A549 (cell line): ENCODE measurements around the gene PCARE. TPM values are rescaled to one million over a fixed set of nuclear protein-coding genes. Genes with fewer than 3 reads are reported as not detected.

Experiments
- ATAC-seq, 2 experiments: fragments of 200-7000 bp in 1 of 2; fragments of >200 bp in 1 of 2; cut with Nextera tagmentation in 1 of 2; cut with Tn5 transposase in 1 of 2; 3 replicates each; pipeline versions ENCODE4 v1.8.0 to v1.9.1; 2018 to 2020; ENCODE audit warnings: mild to moderate bottlenecking in 1 of 2, moderate library complexity in 1 of 2
- CTCF ChIA-PET: fragments of 300-600 bp; sonication (Branson Sonifier 250); formaldehyde crosslinking; extraction: SDS; loops from one replicate; lab custom pipeline; 2021; ENCODE audit warnings: antibody characterized with exemption, inconsistent platforms; lab: Yijun Ruan, JAX
- POLR2A ChIA-PET: fragments of 350-600 bp; formaldehyde crosslinking; extraction: SDS; loops from one replicate; lab custom pipeline; 2021; ENCODE audit warnings: antibody characterized with exemption, inconsistent platforms; lab: Yijun Ruan, JAX
- DNase-seq, 2 experiments: peaks; one replicate each; pipeline versions ENCODE4 v3.0.0 to v3.0.0-alpha.2; 2011 to 2016; ENCODE audit warnings: low read depth in 1 of 2, low spot score in 1 of 2
- FAIRE-seq: peaks from 2 replicates; lab custom pipeline; 2011; peaks lifted over from hg19 to GRCh38; lab: Jason Lieb, UNC
- H3K27ac ChIP-seq, 2 experiments: fragments of >200 bp; sonication (Bioruptor Twin); formaldehyde crosslinking; 3 replicates each; pipeline ENCODE4 v1.5.1; 2016 to 2017
- H3K4me1 ChIP-seq: fragments of >200 bp; sonication (Bioruptor Twin); formaldehyde crosslinking; 3 replicates; pipeline ENCODE4 v1.6.1; 2016
- H3K4me2 ChIP-seq: fragments of >200 bp; sonication (Bioruptor Twin); formaldehyde crosslinking; 3 replicates; pipeline ENCODE4 v1.6.1; 2016
- H3K4me3 ChIP-seq: fragments of >200 bp; sonication (Bioruptor Twin); formaldehyde crosslinking; 3 replicates; pipeline ENCODE4 v1.5.1; 2016
- H3K9me3 ChIP-seq: fragments of >200 bp; sonication (Bioruptor Twin); formaldehyde crosslinking; 3 replicates; pipeline ENCODE4 v1.6.1; 2016
- BHLHE40 ChIP-seq: IDR thresholded peaks from 2 replicates; pipeline ENCODE4 v1.6.1; 2012; ENCODE audit warnings: low read depth, low read length, inconsistent platforms
- CBX8 ChIP-seq: fragments of 200-600 bp; sonication (generic); IDR thresholded peaks from 2 replicates; pipeline ENCODE4 v1.6.1; 2016
- CEBPB ChIP-seq, 2 experiments: fragments of >200 bp in 1 of 2; sonication (Bioruptor Twin) in 1 of 2; formaldehyde crosslinking in 1 of 2; IDR thresholded peaks; 2 replicates each; pipeline ENCODE4 v1.6.1; 2012 to 2016
- E2F6 ChIP-seq: IDR thresholded peaks from 2 replicates; pipeline ENCODE4 v1.6.1; 2012; ENCODE audit warnings: low read depth, borderline replicate concordance
- HDAC2 ChIP-seq: fragments of 200-600 bp; sonication (generic); IDR thresholded peaks from 2 replicates; pipeline ENCODE4 v1.6.1; 2016
- HOXB13 ChIP-seq: fragments of 250-450 bp; sonication (Bioruptor Pico); IDR thresholded peaks from 2 replicates; pipeline ENCODE4 v1.5.0; 2020; ENCODE audit warnings: low read depth, mild to moderate bottlenecking, moderate library complexity
- HOXB5 ChIP-seq: fragments of 250-450 bp; sonication (Bioruptor Pico); IDR thresholded peaks from 2 replicates; pipeline ENCODE4 v1.5.0; 2020; ENCODE audit warnings: mild to moderate bottlenecking, moderate library complexity
- JUN ChIP-seq, 2 experiments: fragments of >200 bp; sonication (Bioruptor Twin); formaldehyde crosslinking; IDR thresholded peaks; 2 replicates in 1 of 2; 3 replicates in 1 of 2; pipeline ENCODE4 v1.6.1; 2016 to 2017
- JUNB ChIP-seq: fragments of >200 bp; sonication (Bioruptor Twin); formaldehyde crosslinking; IDR thresholded peaks from 2 replicates; pipeline ENCODE4 v1.6.1; 2016
- MAZ ChIP-seq: fragments of 150-350 bp; IDR thresholded peaks from 2 replicates; pipeline ENCODE4 v1.6.1; 2014; ENCODE audit warnings: antibody characterized with exemption, low read depth, low read length, borderline replicate concordance
- NPAS2 ChIP-seq: fragments of 250-450 bp; sonication (Bioruptor Pico); IDR thresholded peaks from 2 replicates; pipeline ENCODE4 v1.8.0; 2022; ENCODE audit warnings: mild to moderate bottlenecking, moderate library complexity, borderline replicate concordance
- PBX3 ChIP-seq: IDR thresholded peaks from 2 replicates; pipeline ENCODE4 v1.6.1; 2012
- POLR2A ChIP-seq: IDR thresholded peaks from 2 replicates; pipeline ENCODE4 v1.6.1; 2012; ENCODE audit warnings: mild to moderate bottlenecking, low read length
- RARB ChIP-seq: fragments of 250-450 bp; sonication (Bioruptor Pico); IDR thresholded peaks from 2 replicates; pipeline ENCODE4 v1.8.0; 2021; ENCODE audit warnings: mild to moderate bottlenecking, moderate library complexity
- RNF2 ChIP-seq: fragments of 200-600 bp; sonication (generic); IDR thresholded peaks from 2 replicates; pipeline ENCODE4 v1.6.1; 2016; ENCODE audit warnings: low read depth, mild to moderate bottlenecking, antibody characterized with exemption, moderate library complexity, borderline replicate concordance
- SMC3 ChIP-seq: fragments of >200 bp; sonication (Bioruptor Twin); formaldehyde crosslinking; IDR thresholded peaks from 3 replicates; pipeline ENCODE4 v1.6.1; 2018; ENCODE audit warnings: inconsistent platforms
- TFCP2L1 ChIP-seq: fragments of 250-450 bp; sonication (Bioruptor Pico); IDR thresholded peaks from 2 replicates; pipeline ENCODE4 v1.5.0; 2021; ENCODE audit warnings: mild to moderate bottlenecking
- ZNF302 ChIP-seq: fragments of 250-450 bp; sonication (Bioruptor Pico); IDR thresholded peaks from 2 replicates; pipeline ENCODE4 v1.9.0; 2021; ENCODE audit warnings: inconsistent platforms, mild to moderate bottlenecking, moderate library complexity
- ZSCAN20 ChIP-seq: fragments of 250-450 bp; sonication (Bioruptor Pico); IDR thresholded peaks from 2 replicates; pipeline ENCODE4 v1.8.0; 2022; ENCODE audit warnings: mild to moderate bottlenecking, moderate library complexity
- WGBS: methylation state at CpG from one replicate; pipeline ENCODE4 v1.1.6; 2017; ENCODE audit errors: missing lambda C conversion rate; 5-methylcytosine and 5-hydroxymethylcytosine counted together
- polyA plus RNA-seq, 4 experiments: library from polyadenylated mRNA; depleted of rRNA in 3 of 4; stranded (reverse); fragments of >200 nt; fragmentation: RNase III in 1 of 4; extraction: RNeasy Plus Mini Kit Qiagen cat#74134 plus additional on column Dnase treatment in 1 of 4; gene quantifications; 2 replicates in 3 of 4; 3 replicates in 1 of 4; pipeline ENCODE4 v1.2.3, GENCODE V29; 2011 to 2017
- TF ChIP-seq, protein P1 (sequence below): fragments of 150-350 bp; IDR thresholded peaks from 2 replicates; pipeline ENCODE4 v1.6.1; 2014; ENCODE audit warnings: low read depth, mild to moderate bottlenecking, low read length
- TF ChIP-seq, protein P2 (sequence below): fragments of >200 bp; sonication (Bioruptor Twin); formaldehyde crosslinking; IDR thresholded peaks from 3 replicates; pipeline ENCODE4 v1.6.1; 2016
- TF ChIP-seq, protein P3 (sequence below): fragments of 250-450 bp; sonication (Bioruptor Pico); IDR thresholded peaks from 2 replicates; pipeline ENCODE4 v1.5.0; 2020; ENCODE audit warnings: low read depth, mild to moderate bottlenecking, moderate library complexity
- TF ChIP-seq, protein P4 (sequence below): IDR thresholded peaks from 2 replicates; pipeline ENCODE4 v1.6.1; 2012

PCARE gene
- polyA plus RNA-seq, 2 of the 4 experiments (the other 2 are of a cell fraction) = not detected

DNA sequence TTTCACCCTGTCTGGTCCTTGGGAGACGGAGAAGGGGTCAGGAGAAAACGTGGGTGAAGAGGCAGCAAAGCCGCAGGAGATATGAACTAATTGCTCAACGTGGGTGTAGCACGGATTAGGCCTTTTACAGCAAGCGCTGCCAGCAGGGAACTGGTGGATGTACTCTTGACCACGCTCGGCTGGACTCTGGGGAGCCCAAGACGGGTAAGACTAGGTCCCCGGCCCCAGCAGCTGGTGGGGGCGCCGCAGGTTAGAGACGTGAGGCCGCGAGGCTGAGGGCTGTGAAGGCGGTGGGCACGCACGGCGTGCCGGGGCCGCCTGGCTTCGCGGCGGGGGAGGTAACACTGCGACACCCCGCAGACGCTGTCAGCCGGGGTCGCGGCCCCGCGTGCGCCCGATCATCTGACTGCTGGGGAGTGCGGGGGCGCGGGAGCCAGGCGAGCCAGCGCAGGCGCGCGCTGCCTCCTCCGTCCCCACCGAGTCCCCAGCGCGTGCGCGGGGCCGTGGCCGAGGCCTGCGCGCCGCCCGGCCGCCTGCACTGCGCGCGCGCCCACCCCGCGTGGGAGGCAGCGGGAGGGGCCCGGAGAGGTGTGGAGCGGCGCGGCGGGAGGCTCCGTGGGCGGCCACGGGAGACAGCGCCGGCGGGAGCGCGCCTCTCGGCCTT lies 40.8 kb upstream of the PCARE start, which contains the start of gene CLIP4:
TSS of gene CLIP4 (plus strand) at position 470 of the 664 bp plus-strand sequence. CDS start 5,974 bp downstream, outside the sequence.
- H3K4me2 ChIP-seq = peak within 1 kb of the TSS; percentile 83
- no peaks in the 10 kb centered on the region for H3K9me3 ChIP-seq
- H3K27ac ChIP-seq = peak within 1 kb of the TSS; percentile 98 to 99
- WGBS = 2% methylated on average over 46 of the region's 76 CpGs
- H3K4me1 ChIP-seq = peaks cover 74% of the 10 kb centered on the region
- CTCF ChIA-PET = interaction anchor here (6.5 kb wide), 1 partner anchor 9 kb away, joined by 36 read pairs; no protein-coding TSS in a partner anchor
- peak; percentile 59 to 64 for ATAC-seq
- POLR2A ChIA-PET = interaction anchor here (9.0 kb wide), 1 partner anchor 15 kb away, joined by 122 read pairs; no protein-coding TSS in a partner anchor
- peak within 1 kb of the TSS; percentile 79 for H3K4me3 ChIP-seq
- FAIRE-seq = no peak
- no peak for TF ChIP-seq ZNF302
- TF ChIP-seq, protein P1, sequence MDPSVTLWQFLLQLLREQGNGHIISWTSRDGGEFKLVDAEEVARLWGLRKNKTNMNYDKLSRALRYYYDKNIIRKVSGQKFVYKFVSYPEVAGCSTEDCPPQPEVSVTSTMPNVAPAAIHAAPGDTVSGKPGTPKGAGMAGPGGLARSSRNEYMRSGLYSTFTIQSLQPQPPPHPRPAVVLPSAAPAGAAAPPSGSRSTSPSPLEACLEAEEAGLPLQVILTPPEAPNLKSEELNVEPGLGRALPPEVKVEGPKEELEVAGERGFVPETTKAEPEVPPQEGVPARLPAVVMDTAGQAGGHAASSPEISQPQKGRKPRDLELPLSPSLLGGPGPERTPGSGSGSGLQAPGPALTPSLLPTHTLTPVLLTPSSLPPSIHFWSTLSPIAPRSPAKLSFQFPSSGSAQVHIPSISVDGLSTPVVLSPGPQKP = no peak
- peak; percentile 53; the same call in 1 of the 2 replicates for TF ChIP-seq HOXB13 (CRISPR knock-in tag)
- TF ChIP-seq, protein P2, sequence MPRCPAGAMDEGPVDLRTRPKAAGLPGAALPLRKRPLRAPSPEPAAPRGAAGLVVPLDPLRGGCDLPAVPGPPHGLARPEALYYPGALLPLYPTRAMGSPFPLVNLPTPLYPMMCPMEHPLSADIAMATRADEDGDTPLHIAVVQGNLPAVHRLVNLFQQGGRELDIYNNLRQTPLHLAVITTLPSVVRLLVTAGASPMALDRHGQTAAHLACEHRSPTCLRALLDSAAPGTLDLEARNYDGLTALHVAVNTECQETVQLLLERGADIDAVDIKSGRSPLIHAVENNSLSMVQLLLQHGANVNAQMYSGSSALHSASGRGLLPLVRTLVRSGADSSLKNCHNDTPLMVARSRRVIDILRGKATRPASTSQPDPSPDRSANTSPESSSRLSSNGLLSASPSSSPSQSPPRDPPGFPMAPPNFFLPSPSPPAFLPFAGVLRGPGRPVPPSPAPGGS = peak; percentile 55; the same call in 1 of the 3 replicates
- TF ChIP-seq NPAS2 (CRISPR knock-in tag) = 0 out of 2 replicates have a peak, but pooled peaks have one; percentile 17
- 0 out of 2 replicates have a peak, but pooled peaks have one; percentile 1 for TF ChIP-seq BHLHE40
- peak; percentile 49; the same call in 1 of the 2 replicates for TF ChIP-seq HDAC2
- peak; percentile 84 for TF ChIP-seq E2F6
- TF ChIP-seq, protein P3, sequence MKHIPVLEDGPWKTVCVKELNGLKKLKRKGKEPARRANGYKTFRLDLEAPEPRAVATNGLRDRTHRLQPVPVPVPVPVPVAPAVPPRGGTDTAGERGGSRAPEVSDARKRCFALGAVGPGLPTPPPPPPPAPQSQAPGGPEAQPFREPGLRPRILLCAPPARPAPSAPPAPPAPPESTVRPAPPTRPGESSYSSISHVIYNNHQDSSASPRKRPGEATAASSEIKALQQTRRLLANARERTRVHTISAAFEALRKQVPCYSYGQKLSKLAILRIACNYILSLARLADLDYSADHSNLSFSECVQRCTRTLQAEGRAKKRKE = peak; percentile 75; the same call in 1 of the 2 replicates
- TF ChIP-seq CEBPB (IDR thresholded peaks at IDR 0.05) = peak in 1 of 2 experiments; percentile 31; a peak in 1 of 4 replicates
- no peak for TF ChIP-seq SMC3
- peak; percentile 50 to 75; a peak in 2 of 5 replicates for TF ChIP-seq JUN (IDR thresholded peaks at IDR 0.05)
- peak; percentile 58 for TF ChIP-seq POLR2A
- TF ChIP-seq, protein P4, sequence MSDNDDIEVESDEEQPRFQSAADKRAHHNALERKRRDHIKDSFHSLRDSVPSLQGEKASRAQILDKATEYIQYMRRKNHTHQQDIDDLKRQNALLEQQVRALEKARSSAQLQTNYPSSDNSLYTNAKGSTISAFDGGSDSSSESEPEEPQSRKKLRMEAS = peak; percentile 78
- TF ChIP-seq TFCP2L1 (CRISPR knock-in tag) = no peak
- no peak for TF ChIP-seq PBX3
- no peak for TF ChIP-seq MAZ
- TF ChIP-seq JUNB = no peak
- no peak for TF ChIP-seq ZSCAN20 (CRISPR knock-in tag)
- no peak for TF ChIP-seq RARB (CRISPR knock-in tag)
- TF ChIP-seq HOXB5 (CRISPR knock-in tag) = peak; percentile 77; the same call in 1 of the 2 replicates
- TF ChIP-seq CBX8 = no peak
- TF ChIP-seq RNF2 = peak; percentile 34; the same call in 1 of the 2 replicates
- TF ChIP-seq, all 56 proteins: peak for 13
- DNase-seq = peak; percentile 38 to 53
